HG03108 (cell line): ENCODE measurements around the gene BMP2.

Experiments
- ATAC-seq: cut with Tn5 transposase; IDR thresholded peaks from one replicate; pipeline ENCODE4 v1.9.1; 2021; ENCODE audit warnings: moderate library complexity; ENCODE audit not compliant: unreplicated experiment

Gene BMP2

GRCh38 chr20:6767126-6767535, 355 bp upstream of the BMP2 start:
- ATAC-seq: no peak

GRCh38 chr20:6768228-6769140, 998 bp downstream of the BMP2 start:
- ATAC-seq: no peak

- ATAC-seq: no peak
These were observed 2.7 kb downstream of the BMP2 start for GRCh38 chr20:6769903-6770785.

- no peak for ATAC-seq
These were observed 3.3 kb downstream of the BMP2 start for GRCh38 chr20:6770786-6771100.

- ATAC-seq: no peak
These were observed 13.1 kb downstream of the BMP2 start for GRCh38 chr20:6780433-6781190.

- no peak for ATAC-seq
These were observed 16.3 kb downstream of the BMP2 start for GRCh38 chr20:6783752-6784151.

GRCh38 chr20:6784210-6784631, 16.7 kb downstream of the BMP2 start:
- ATAC-seq: no peak

- no peak for ATAC-seq
These were observed 17.3 kb downstream of the BMP2 start for GRCh38 chr20:6784767-6785166.

GRCh38 chr20:6786548-6786947, 19.1 kb downstream of the BMP2 start:
- no peak for ATAC-seq

- no peak for ATAC-seq
These were observed 25.3 kb downstream of the BMP2 start for GRCh38 chr20:6792789-6793188.

- no peak for ATAC-seq
These were observed 34.7 kb downstream of the BMP2 start for GRCh38 chr20:6802227-6802626.

- ATAC-seq: no peak
These were observed 38.8 kb downstream of the BMP2 start for GRCh38 chr20:6806275-6806674.

GRCh38 chr20:6811262-6812035, 44.0 kb downstream of the BMP2 start:
- no peak for ATAC-seq

GRCh38 chr20:6812530-6812929, 45.0 kb downstream of the BMP2 start:
- no peak for ATAC-seq

- no peak for ATAC-seq
These were observed 47.5 kb downstream of the BMP2 start for GRCh38 chr20:6814945-6815344.

- ATAC-seq: no peak
These were observed 50.7 kb downstream of the BMP2 start for GRCh38 chr20:6818033-6818808.

GRCh38 chr20:6819599-6819998, 52.1 kb downstream of the BMP2 start:
- no peak for ATAC-seq

- ATAC-seq: no peak
These were observed 56.9 kb downstream of the BMP2 start for GRCh38 chr20:6824401-6824800.

- ATAC-seq: no peak
These were observed 60.0 kb downstream of the BMP2 start for GRCh38 chr20:6827472-6827871.
